Skin of body (tissue), 2 donors: ENCODE measurements around the gene SERP2. TPM values are rescaled to one million over a fixed set of nuclear protein-coding genes. Genes with fewer than 3 reads are reported as not detected.

ENCODE experiments used
- DNase-seq: peaks from one replicate; lab custom pipeline; 2025; lab: John Stamatoyannopoulos, UW
- total RNA-seq: library from RNA; depleted of rRNA; stranded (reverse); fragments of >200 nt; gene quantifications from one replicate; pipeline ENCODE4 v1.2.3, GENCODE V29; 2014

The SERP2 gene
- total RNA-seq, 1 donor from 2014 or later, result 4.5 TPM

DNA sequence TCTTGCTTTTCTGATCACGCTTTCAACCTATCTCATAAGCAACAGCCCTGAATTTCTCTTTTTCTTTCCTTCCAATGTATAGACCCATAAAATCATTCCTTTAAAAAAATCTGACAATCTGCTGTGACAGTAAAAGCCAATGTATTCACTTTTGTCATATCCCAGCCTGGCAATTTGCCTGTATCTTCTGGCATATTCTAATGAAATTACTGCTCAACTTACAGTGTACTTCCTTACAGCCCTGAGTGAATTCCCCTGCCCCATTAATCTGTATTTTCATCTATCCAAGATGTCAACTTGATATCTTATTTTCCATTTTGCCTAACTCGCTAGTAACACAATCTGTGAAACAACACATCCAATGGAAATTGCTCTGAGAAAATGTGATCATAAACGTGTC is 18.0 kb upstream of the SERP2 start:
- peak; percentile 41 for DNase-seq

DNA sequence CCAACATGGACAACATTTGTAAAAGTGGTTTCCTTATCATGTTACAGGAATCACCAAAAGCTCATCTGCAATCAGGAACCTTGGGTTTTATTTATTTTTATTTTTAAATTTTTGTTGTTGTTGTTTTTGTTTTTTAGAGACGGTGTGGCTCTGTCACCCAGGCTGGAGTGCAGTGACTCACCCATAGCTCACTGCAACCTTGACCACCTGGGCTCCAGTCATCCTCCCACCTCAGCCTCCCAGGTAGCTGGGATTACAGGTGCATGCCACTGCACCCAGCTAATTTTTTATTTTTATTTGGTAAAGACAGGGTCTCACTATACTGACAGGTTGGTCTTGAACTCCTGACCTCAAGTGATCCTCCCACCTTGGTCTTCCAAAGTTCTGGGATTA is 13.6 kb upstream of the SERP2 start:
- DNase-seq, result no peak

DNA sequence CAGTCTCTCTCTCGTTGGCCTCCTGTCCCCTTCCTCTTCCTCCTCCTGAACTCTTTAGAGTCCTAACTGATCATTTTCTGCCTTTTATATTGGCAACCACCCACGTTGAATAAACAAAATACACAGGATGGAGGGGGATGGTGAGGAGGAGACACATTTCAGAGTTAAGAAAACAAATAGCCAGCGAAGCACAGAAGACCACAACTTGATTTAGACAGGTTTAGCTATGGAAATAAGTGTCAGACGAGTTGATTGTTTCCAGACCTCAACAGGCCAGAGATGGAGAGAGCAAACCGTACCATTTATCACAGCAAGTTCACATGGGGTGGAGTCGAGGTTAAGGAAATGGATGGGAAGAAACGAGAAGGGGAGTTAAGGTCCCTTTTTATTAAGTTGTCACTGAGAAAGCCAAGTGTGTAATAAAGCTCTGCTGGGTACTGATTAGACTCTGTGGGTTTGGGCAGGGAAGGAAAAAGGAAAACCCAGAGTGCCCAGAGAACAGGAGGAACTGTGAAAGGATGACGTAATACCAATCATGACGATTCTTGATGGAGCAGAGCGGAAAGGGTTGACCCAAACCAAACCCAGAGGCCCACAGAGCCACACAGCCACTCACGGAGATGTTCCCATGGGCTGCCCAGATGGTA is 11.1 kb upstream of the SERP2 start:
- no peak for DNase-seq

DNA sequence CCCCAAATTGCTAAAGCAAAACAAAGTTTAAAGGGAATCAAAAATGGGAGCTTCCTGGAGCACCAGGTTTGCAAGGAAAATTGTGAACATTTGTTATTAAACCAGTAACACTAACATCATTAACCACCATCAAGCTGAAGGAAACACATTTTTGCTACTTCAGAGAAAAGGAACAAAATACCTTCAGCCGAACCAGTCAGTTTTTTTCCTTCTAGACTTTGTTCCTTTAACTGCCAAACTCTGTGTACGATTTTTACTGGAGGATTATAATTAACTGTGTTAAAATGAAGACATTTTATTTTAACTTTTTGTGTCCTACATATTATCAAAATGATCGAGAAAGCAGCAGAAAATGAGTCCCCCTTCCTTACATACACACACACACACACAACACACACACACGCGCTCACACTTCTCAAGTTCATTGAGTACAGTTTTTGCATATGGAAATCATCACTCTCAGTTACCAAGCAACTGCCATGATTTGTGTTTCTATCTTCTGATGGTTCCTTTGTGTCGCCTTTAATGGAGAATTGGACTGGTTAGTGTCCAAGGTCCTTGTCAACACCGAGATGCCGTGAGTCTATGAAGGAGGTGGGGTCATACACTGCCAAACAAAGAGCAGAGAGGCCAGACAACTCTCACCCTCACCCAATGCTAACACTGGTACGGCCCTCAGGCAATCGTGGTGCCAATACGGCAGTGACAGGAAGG is 9.8 kb upstream of the SERP2 start:
- peak; percentile 5 for DNase-seq

DNA sequence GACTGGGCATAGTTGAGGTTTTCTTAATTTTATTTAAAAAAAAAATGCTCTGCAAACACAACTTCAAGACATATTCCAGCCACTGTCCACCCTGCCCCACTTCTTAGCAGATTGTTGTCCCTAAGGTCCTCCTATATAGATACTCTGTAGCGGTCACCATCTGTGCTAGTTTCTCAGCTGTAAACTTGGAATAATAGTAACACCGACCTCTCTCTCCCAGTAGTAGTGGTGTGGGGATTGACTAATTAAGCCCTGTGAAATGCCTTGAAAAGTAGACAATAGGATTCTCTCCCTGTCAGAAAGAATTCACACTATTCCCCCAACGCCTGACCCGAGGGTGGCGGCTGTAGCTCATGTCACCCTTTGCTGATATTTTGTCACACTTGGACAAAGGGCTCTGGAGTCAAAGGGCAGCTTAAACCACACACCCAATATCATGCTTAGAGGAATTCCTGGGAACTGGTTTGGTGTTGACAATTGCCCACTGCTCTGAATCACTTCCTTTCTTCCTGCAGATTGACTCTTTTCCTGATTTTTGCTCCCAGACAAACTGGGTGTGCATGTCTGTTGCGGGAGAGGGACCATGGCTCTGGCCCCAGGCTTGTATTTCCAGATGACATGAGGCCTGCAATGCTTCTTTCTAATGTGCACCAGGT is 9.2 kb upstream of the SERP2 start:
- DNase-seq, result no peak

DNA sequence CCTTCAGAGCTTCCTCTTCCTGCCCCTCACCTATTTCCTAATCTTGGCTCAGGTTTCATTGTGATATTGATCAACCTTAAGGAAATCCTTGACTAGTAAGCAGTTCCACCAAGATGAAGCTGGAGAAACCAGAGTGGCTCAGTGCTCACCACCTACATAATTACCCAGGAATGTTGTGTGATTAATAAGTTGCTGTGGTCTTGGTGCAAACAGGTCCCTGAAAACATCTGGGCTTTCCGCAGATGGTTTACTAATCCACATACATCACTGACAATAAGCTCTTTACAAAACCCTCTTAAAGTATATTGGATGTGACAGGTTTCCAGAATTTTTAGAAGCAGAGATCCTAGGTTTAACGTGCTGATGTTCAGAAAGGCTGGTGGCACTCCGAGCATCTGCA is 8.6 kb upstream of the SERP2 start:
- DNase-seq, result no peak

DNA sequence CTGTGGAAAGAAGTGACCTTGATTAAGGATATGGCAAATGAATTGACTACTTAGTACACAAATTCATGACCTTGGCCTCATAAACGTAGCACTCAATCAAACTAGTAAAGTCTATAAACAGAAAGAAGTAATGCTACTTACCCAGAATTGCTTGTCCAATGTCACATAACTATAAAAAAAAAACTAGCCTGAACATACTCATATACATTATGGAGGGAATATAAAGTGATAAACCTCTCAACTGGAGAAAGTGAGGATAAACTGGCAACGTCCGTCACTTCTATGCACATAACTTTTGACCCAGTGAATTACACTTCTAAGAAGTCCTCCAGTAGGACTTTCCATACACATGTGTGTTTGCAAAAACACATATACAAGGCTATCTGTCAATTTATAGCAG is 7.7 kb upstream of the SERP2 start:
- DNase-seq, result no peak

DNA sequence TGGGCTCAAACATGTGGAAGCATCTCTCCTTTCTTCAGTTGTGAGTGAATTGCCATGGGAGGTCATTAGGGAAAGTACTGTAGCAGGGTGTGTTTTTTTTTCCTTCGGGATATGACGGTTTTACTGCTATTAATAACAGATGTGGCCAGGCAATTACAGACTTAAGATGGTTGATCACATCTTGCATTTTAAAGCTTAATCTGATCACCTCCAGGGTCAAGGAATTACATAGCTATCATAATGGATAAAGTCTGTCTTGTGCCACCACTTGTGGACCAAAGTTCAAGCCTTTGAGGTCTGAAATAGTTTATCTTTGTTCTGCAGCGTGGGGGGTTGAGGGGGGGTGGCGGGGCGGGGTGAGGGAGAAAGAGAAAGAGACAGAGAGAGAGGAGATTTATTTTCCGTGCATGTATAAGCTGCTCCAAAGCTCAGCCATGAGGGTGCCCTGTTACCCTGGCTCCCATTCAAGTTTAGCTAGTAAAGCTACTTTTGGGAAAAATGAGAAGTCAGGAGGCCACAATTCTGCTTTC is 5.5 kb upstream of the SERP2 start:
- peak; percentile 49 for DNase-seq

DNA sequence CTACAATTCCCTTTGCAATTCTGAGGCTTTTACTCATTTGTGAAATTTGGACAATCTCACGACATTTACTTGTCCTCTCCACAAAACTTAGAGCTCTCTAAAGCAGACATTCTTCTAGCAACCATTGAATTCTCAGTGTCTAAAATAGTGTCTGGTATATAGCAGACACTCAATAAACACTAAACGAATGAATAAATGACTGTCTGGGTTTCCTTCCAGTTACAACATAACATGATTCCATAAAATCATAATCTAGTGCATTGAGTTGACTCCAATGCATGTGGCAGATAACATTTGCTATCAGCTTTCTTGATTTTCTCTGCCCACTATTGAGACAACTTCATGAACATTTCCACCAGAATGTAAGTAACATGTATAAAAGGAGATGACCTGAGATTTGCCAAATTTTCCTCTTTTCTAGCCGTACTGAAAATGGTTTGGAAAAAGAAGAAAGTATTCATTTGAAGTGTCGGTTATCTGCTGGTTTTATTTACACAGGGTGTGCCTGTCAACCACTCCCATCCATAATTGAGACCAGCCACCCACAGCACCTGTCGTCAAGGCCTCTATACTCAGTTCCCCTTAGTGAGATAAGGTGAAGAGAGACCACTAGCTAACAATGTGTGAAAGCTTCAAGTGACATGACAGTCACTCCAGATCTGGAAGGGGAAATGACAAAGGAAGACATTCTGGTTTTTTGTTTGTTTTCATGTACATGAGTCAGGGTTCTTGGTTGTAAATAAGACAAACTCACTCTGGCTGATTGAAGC is 4.8 kb upstream of the SERP2 start:
- no peak for DNase-seq

DNA sequence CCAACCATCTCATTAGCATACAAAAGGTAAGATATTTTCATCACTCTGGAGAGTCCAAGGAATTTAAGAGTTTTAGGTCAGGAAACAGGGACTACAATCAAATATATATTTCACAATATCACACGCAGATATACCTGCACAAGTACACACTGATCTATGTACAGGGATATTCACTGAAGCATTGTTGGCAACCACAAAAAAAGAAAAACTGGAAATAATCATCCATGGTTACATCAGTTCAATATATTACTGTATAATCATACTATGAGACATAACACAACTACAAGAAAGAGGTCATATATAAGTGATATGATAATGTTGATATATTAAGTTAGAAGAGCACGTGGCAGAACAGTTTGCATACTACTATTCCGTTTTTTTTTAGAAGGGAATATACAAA is 2.2 kb upstream of the SERP2 start:
- DNase-seq, result no peak

DNA sequence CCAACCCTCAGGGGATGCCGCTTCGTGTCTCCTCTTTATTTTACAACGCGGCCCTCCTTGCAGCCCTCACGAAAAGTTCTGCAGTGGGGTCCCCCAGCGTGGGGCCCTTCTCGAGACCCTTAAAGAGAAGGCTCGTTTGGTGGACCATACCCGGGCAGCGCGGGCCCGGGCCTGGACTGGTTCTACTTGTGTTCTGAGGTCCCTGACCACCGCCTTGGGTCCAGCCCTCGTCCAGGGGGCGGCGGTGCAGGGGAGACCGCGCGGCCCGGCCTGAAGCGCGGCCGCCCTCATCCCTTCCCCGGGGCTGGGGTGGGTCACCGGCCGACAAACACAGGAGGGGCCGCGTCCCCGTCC is 400 bp upstream of the SERP2 start:
- no peak for DNase-seq

DNA sequence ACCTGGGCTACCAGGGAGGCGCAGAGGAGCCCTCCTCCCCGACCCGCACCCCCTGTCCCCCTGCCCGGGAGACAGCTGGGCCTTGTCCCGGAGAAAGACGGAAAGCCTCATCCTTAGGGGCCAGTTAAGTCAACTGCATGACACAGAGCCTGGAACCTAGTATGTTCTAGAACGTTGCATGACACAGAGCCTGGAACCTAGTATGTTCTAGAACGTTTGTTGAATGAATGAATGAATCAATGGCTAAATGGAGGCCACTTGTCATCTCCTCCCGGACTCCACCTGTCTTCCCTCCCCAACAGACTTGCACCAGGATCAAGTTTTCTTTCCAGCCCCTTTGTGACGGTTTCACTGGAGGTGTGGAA is 706 bp downstream of the SERP2 start:
- DNase-seq, result no peak

DNA sequence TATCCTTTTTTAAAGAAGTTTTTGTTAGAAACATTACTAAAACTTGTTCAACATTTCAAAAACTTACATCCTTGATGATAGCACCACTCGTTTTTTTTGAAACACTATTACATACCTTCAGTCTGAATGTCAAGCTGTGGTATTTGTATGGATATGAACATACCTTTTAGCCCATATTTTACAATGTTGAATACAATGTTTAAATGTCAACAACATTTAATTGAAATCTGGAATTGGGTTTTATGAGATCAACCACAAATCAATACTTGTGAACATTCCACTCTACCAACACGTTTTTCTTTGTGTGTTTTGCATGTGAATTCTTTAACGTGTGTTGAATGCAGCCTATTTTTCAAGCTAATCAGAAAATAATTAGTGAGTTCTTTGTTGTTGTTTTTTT is 4.7 kb downstream of the SERP2 start:
- DNase-seq, result no peak

DNA sequence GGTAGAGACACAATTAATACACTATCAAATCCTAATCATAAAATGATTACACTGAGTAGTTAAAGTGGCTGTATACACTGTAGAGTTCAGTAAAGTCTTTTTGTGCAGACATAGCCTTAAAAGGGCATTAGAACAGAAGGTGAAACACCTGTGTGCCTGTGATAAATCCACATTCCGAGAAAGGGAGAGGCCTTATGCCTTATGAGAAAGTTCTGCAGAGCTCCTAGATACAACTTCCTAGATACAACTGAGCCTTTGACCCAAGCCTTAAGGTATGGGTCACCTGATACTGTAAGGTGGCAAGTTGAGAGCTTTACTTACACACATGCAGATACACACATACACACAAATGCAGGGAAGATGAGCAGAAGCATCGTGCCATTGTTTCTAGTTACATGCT is 6.3 kb downstream of the SERP2 start:
- DNase-seq, result no peak

DNA sequence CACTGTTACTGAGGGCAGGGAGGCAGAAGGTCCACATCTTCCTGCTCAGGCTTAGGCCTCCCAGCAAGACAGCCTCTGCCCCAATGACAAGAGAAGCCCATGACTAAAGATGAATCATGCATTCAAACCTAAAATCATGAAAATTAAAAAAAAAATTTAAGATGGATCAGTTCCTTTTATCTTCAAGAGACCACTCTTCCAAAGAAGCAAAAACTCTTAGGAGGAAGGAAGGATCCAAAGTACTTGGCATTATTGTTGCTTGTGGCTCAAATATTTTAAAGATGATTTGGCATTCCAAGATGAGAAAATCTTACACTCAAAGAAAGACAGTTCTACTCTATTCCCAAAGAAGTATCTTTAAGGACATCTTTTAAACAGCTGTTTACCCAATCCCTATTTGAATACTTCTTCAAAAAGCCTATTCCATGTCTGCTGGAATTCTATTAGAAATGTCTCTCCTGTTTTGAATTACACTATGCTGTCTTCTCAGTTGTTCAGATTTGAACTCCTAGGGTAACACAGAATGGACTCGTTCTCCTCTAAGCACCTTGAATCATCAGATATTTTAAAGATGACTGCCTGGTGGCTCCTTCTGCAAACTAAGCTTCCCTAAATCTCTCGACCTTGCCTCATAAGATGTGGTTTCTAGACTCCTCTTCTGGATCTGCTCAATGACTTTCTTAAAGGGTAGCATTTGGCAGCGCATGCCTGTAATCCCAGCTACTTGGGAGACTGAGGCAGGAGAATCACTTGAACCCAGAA is 7.0 kb downstream of the SERP2 start:
- peak; percentile 47 for DNase-seq

DNA sequence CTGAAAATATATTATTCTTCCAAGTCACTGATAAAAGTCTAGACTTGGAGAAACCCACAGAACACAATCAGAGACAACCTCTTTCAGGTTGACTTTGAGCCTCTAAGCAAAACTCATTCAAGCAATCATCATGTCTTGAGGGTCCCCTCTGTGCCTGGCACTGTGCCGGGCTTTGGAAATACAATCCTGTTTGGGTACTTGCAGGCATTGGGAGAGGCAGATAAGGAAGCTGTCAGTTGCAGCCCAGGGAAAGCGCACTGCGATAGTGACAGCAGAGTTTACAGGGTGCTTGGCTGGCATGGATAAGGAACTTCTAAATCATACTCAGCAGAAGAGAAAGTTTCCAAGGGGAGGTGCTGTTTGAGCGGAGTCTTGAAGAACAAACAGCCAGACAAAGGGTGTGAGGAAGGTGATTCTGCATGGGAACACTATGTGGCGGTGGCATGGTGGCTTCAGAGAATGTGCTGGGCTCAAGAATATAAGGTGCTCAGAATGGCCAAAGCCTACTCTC is 9.1 kb downstream of the SERP2 start:
- no peak for DNase-seq

DNA sequence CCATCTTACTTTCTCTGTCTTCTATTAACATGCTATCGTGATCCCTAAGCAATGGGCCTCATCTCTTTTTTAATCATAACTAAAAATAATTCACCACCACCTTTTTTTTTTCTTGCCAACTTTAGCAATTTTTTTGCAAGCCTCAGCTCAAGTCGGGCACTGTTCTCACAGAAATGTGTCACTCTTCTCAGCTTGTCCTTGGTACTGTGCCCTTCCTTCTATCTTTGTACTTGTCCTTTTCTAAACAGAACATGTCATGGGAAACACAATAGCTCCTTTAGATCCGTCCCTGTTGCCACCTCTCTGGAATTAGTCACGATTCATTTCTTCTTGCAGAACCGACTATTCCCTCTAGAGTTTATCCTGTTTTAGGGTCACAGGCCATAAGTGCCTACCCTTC is 10.3 kb downstream of the SERP2 start:
- DNase-seq, result no peak

DNA sequence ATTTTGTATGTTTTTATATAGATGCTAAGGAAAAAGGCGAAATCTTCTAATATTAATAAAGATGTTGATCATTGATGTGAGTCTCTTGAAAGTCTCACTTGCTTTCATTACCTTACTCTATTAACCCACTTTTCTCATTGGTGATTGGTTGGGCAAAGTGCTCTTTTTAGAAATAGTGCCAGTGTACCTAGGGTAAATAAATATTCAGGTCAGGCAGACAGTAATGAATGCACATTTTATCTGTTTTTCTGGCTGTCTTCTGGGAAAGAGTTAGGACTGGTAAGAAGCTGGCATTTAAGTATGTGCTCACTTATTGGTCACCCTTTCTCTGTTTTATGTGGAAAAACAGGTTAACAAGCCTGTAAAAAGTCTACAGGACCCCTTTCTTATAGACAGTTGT is 11.2 kb downstream of the SERP2 start:
- no peak for DNase-seq

DNA sequence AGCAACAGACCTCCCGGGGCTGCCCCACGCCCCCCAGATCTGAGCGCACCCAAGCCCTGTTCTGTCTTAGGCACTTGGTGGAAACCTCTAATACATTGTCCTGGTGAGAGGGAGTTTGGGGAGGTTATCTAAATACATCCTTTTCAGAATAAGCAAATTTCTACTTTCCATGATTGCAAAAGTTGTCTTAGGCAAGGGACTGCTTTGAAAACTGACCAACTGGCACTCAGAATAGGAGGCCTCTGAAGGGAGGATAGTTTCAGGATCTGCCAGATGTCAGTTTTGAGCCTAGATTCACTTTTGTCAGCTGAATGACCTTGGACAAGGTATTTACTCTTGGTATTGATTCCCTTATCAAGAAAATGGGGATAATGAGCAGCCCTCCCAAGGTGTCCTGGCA is 11.8 kb downstream of the SERP2 start:
- DNase-seq, result peak; percentile 14

DNA sequence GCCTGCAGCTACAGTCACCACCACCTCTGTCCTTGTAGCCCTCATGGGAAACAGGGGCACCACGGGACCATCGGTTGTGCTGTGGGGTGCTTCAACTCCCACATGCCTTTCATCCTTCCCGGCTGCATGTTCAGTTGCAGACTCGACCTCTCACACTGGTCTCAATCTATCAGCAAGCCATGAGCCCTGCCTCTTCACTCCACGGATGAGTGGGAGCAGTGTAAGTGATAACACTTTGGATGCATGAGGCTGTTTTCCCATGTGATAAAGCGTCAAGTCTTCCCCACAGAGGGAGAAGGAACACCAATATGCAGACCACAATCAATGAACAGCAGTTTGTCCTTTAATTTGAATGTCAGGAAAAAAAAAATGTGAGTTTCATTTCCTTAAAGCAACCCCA is 12.2 kb downstream of the SERP2 start:
- DNase-seq, result no peak

DNA sequence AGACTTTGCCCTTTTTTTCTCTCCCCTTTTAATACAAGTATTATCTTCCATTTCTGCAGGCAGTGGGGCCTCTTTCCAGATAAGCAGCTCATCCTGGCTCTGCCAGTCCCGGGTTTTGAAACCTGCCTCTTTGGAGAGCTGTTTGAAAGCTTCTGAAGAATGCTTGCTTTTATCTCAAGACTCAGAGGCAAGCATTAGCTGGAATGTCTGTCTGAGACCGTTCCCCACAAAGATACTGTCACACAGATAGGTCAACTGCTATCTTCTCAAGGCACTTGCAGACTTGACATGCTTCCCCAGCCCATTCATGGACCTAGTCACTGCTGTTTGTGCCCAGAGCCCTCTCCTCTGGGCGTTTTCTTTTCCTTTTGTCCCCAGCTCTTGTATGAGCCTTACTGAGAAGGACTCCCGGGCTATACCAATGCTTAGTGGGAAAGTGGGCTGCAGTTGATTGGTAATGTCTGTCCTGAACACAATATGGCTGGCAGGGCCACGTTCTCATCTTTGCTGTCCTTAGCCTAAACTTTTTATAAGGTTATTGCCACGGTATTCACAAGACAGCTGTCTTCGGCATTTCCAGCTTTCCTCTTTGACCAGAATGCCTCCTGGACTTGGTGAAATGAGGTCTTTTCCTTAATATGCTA is 13.4 kb downstream of the SERP2 start:
- no peak for DNase-seq
